Calu3 (cell line): ENCODE data around the gene CACNA2D2. TPM values are rescaled to one million over a fixed set of nuclear protein-coding genes. Genes with fewer than 3 reads are reported as not detected.

ENCODE experiments used
- BruUV-seq: library from RNA; stranded (reverse); fragments of 400-500 nt; replicated peaks from 2 replicates; lab custom pipeline; 2021; lab: Mats Ljungman, UMichigan
- CTCF ChIA-PET: fragments of 300-600 bp; sonication (Branson Sonifier 250); formaldehyde crosslinking; loops from one replicate; lab custom pipeline; 2022; ENCODE audit warnings: antibody characterized with exemption; lab: Charles Lee
- DNase-seq: peaks from one replicate; pipeline ENCODE4 v3.0.0; 2022
- H3K27ac Mint-ChIP-seq: one replicate; pipeline ENCODE4 v1.8.0; 2022; ENCODE audit warnings: mixed read lengths; ENCODE audit not compliant: unreplicated experiment
- H3K27me3 Mint-ChIP-seq: one replicate; pipeline ENCODE4 v1.8.0; 2022; ENCODE audit warnings: mixed read lengths; ENCODE audit not compliant: unreplicated experiment
- H3K36me3 Mint-ChIP-seq: one replicate; pipeline ENCODE4 v1.8.0; 2022; ENCODE audit warnings: mild to moderate bottlenecking, moderate library complexity, mixed read lengths; ENCODE audit not compliant: insufficient read depth, unreplicated experiment
- H3K4me1 Mint-ChIP-seq: one replicate; pipeline ENCODE4 v1.8.0; 2022; ENCODE audit warnings: mild to moderate bottlenecking, low read depth, mixed read lengths; ENCODE audit not compliant: unreplicated experiment
- H3K4me3 Mint-ChIP-seq: one replicate; pipeline ENCODE4 v1.8.0; 2022; ENCODE audit warnings: mild to moderate bottlenecking, low read depth, moderate library complexity, mixed read lengths; ENCODE audit not compliant: unreplicated experiment
- H3K9me3 Mint-ChIP-seq: one replicate; pipeline ENCODE4 v1.8.0; 2022; ENCODE audit warnings: low read depth, mixed read lengths; ENCODE audit not compliant: unreplicated experiment
- CTCF ChIP-seq: fragments of 200-600 bp; IDR thresholded peaks from one replicate; pipeline ENCODE4 v1.8.0; 2022; ENCODE audit warnings: antibody characterized with exemption; ENCODE audit not compliant: unreplicated experiment
- intact Hi-C: fragments of 100-400 bp; cut with micrococcal nuclease; formaldehyde crosslinking; loops from one replicate; pipeline ENCODE4 v1.10.0; 2022; ENCODE audit not compliant: unreplicated experiment
- total RNA-seq: library from RNA; stranded (reverse); gene quantifications from 2 replicates; pipeline ENCODE4 v1.2.3, GENCODE V29; 2022

CACNA2D2 gene
- total RNA-seq, 1 experiment from 2014 or later: 0.12 TPM

- no peak for TF ChIP-seq CTCF
- no TSS peak for BruUV-seq
- H3K36me3 Mint-ChIP-seq: no peaks in the 10 kb centered on the region
- intact Hi-C loops: no loop called here
- H3K9me3 Mint-ChIP-seq: no peaks in the 10 kb centered on the region
- no peak for DNase-seq
- H3K4me1 Mint-ChIP-seq: no peaks in the 10 kb centered on the region
- H3K27ac Mint-ChIP-seq: no peak overlapping the region
- no peak overlapping the region for H3K4me3 Mint-ChIP-seq
- CTCF ChIA-PET: no interaction called here
- peaks cover 50% of the 10 kb centered on the region for H3K27me3 Mint-ChIP-seq
Measured at GRCh38 chr3:50551054-50551659, 47.7 kb upstream of the CACNA2D2 start.

- intact Hi-C loops: no loop called here
- Mint-ChIP-seq H3K27ac (no peak overlapping the region), H3K4me1 (no peaks in the 10 kb centered on the region), H3K9me3 (no peaks in the 10 kb centered on the region), H3K36me3 (no peaks in the 10 kb centered on the region), H3K4me3 (no peak overlapping the region), H3K27me3 (peaks cover 40% of the 10 kb centered on the region)
- no peak for TF ChIP-seq CTCF
- no TSS peak for BruUV-seq
- DNase-seq: peak; percentile 72
- CTCF ChIA-PET: interaction anchor here (1.1 kb wide), 1 partner anchor 179 kb away, joined by 3 read pairs; no protein-coding TSS in a partner anchor
Measured at GRCh38 chr3:50550079-50550736, 46.8 kb upstream of the CACNA2D2 start.

- no peak for DNase-seq
- no TSS peak for BruUV-seq
- intact Hi-C loops: no loop called here
Measured at GRCh38 chr3:50549226-50549625, 45.8 kb upstream of the CACNA2D2 start.

GRCh38 chr3:50545781-50546180 lies 42.3 kb upstream of the CACNA2D2 start:
- H3K9me3 Mint-ChIP-seq: no peaks in the 10 kb centered on the region
- no peaks in the 10 kb centered on the region for H3K36me3 Mint-ChIP-seq
- H3K27me3 Mint-ChIP-seq: peaks cover 12% of the 10 kb centered on the region
- BruUV-seq: no TSS peak
- TF ChIP-seq CTCF: no peak
- no peak overlapping the region for H3K4me3 Mint-ChIP-seq
- H3K27ac Mint-ChIP-seq: no peak overlapping the region
- H3K4me1 Mint-ChIP-seq: no peaks in the 10 kb centered on the region
- CTCF ChIA-PET: interaction anchor here (1.4 kb wide), 1 partner anchor 26 kb away, joined by 3 read pairs; no protein-coding TSS in a partner anchor
- intact Hi-C loops: no loop called here
- DNase-seq: no peak

More at GRCh38 chr3:50549226-50549625, 45.8 kb upstream of the CACNA2D2 start:
- no peak overlapping the region for H3K4me3 Mint-ChIP-seq
- no peaks in the 10 kb centered on the region for H3K9me3 Mint-ChIP-seq
- no peak overlapping the region for H3K27ac Mint-ChIP-seq
- no peaks in the 10 kb centered on the region for H3K36me3 Mint-ChIP-seq
- H3K4me1 Mint-ChIP-seq: no peaks in the 10 kb centered on the region
- peaks cover 31% of the 10 kb centered on the region for H3K27me3 Mint-ChIP-seq
- no peak for TF ChIP-seq CTCF
- CTCF ChIA-PET: interaction anchor here (1.1 kb wide), 1 partner anchor 178 kb away, joined by 3 read pairs; no protein-coding TSS in a partner anchor
